CD4-positive, alpha-beta T cell treated with Interleukin-15 for 4 hours (primary cell): ENCODE results near the gene RAI14.
"Not testable (repeated sequence)": the region's sequence is repeated elsewhere in the genome, so short reads cannot be mapped to it uniquely, and the experiment has no call there.

Experiments used
- DNase-seq: peaks from one replicate; pipeline ENCODE4 v3.0.0-alpha.2; 2020; ENCODE audit warnings: low spot score

Gene RAI14

GRCh38 chr5:34770486-34770885 is 114.4 kb downstream of the RAI14 start:
- no peak for DNase-seq

GRCh38 chr5:34771076-34771475 is 114.9 kb downstream of the RAI14 start:
- no peak for DNase-seq

- DNase-seq: no peak
These were observed 116.4 kb downstream of the RAI14 start for GRCh38 chr5:34772267-34773098.

- DNase-seq: no peak
These were observed 118.0 kb downstream of the RAI14 start for GRCh38 chr5:34774139-34774538.

DNA sequence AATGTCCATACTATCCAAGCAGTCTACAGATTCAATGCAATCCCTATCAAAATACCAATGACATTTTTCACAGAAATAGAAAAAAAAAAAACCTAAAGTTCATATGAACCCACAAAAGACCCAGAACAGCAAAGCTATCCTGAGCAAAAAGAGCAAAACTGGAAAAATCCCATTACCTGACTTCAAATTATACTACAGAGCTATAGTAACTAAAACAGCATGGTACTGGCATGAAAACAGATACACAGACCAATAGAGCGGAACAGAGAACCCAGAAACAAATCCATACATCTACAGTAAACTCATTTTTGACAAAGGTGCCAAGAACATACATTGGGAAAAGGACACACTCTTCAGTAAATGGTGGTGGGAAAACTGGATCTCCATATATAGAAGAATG is 118.5 kb downstream of the RAI14 start:
- not testable (repeated sequence) for DNase-seq

- DNase-seq: no peak
These were observed 119.8 kb downstream of the RAI14 start for GRCh38 chr5:34775886-34776285.

GRCh38 chr5:34778091-34778850 is 122.1 kb downstream of the RAI14 start:
- DNase-seq: no peak

- not testable (repeated sequence) for DNase-seq
These were observed 127.8 kb downstream of the RAI14 start for GRCh38 chr5:34783892-34784291.

DNA sequence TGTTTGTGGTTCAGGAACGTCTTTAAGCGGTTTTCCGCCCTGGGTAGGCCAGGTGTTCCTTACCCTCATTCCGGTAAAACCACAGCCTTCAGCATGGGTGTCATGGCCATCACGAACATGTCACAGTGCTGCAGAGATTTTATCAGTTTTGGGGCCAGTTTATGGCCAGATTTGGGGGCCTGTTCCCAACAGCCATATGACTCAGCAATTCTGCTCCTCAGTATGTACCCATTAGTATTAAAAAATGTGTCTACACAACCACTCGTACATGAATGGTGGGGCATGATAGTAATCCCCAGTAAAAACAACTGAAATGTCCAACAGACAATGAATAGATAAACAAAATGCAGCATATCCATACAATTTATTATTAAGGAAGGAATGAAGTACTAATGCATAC is 130.9 kb downstream of the RAI14 start:
- no peak for DNase-seq

DNA sequence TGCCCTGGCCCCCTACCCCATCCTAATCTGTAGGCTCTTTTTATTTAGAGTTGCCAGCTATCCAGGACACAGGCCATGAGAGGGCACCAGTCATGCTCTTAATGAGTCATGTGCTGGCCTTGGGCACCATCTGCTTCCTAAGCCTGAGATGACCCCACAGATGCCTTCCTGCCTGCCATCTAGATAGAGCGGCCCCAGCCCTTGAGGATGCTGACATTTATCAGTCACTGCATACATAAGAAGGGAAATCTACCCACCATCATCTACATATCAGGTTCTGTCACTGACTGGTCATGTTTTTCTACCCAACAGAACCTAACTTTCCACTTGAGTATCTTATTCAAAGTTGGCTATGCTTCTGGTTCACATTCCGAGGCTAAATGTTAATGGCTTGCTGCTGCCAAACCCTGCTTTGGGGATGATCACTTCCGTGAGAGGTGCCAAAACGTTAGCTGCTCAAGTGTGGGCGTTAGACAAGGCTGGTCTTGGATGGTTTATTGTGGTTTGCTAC is 132.9 kb downstream of the RAI14 start:
- no peak for DNase-seq

DNA sequence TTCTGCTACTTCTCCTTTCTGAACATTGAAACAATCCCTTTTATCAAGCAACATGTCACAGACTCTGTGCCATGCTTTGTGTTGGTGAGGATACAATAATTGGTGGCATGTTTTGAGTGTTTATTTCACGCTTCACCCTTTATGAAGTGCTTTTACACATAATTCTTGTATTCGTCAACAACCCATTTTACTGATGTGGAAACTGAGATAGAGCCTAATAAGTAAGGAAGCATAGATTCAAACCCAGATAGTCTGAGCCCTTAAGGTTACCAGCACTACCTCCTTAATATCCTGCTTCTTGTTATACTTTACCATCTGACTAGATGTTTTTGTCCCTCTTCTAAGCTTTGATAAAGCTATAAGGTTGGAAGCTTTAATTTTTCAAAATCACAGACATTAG is 133.5 kb downstream of the RAI14 start:
- DNase-seq: no peak

DNA sequence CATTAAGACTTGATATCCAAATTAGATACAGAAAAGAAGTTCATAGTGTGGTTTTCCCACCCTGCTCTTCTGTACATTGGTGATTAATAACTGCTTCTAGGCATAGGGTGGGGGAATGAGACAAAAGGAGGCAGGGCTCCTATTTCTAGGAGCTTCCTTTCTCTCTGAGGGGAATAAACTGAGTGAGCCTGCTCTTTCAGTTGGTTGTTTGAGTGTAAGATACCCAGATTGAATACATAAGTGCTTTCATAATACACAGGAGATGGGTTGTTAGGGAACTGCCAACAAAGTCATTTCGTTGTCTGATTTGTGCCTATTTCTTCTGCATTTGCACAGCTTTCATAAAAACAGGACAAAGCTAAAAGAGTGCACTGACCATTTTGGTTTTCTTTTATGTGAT is 133.9 kb downstream of the RAI14 start:
- DNase-seq: no peak

GRCh38 chr5:34791761-34792244 is 135.7 kb downstream of the RAI14 start:
- DNase-seq: no peak

- no peak for DNase-seq
These were observed 146.9 kb downstream of the RAI14 start for GRCh38 chr5:34802834-34803563.

DNA sequence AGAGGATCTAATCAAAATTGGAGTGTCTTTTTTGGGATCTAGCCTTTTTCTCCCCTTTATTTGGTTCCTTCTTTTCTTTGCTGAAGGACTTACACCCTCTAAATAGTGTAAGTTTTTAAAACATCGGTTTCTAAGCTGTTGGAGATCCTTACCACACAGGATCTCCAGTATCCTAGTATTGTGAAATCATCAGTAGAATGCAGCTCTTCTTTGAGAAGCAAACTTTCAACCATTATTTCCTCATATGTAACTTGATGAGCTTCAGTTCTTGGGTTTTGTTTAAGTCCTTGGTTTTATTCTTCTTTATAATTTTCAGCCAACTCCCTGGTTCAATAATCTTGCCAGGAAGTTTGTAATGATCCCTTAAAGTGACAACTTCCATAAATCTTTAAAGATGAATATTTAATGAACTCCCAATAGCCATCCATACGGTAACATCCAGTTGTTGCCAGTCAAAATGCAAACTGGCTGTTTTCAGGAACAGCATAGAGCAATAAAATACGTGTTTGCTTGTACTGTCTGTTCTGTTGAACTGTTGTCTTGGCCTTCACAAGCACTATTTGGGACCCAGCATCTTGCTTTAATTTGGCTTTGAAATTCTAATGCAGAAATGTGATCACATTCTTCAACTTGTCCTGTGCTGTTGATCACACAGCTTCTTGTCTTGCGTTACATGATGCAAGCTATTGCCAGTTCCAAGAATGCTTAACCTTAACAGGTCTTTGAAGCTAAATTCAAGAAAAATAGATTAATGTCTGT is 148.0 kb downstream of the RAI14 start:
- DNase-seq: no peak

- no peak for DNase-seq
These were observed 148.8 kb downstream of the RAI14 start for GRCh38 chr5:34804913-34805312.

DNA sequence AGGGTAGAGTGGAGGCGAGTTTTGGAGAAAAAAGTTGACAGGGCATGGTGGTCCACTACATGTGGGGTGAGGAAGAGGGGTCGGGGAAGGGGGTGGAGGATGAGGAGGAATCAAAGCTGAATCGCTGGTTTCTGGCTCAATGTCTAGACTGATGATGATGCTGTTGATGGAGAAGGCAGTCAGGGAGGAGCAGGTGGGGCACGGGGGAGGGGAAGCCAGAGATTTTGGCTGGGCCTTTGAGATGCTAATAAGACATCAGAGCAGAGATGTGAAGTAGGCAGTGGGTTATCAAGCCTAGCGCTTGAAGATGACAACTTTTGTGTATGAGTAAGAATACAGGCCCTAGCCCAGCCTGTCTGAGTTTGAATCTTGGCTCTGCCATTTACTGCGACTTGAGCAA is 150.4 kb downstream of the RAI14 start:
- DNase-seq: no peak

DNA sequence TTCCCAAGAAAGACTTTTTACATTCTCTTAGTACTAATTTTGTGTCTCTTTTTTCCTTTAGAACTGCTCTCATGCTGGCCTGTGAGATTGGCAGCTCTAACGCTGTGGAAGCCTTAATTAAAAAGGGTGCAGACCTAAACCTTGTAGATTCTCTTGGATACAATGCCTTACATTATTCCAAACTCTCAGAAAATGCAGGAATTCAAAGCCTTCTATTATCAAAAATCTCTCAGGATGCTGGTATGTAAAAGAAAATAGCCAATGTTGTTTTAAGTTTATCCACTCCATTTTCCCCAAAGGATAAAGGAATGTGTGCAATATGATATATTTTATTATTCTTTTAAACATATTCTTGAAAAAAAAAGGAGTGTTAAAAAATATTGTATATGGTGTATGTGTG is 155.6 kb downstream of the RAI14 start:
- no peak for DNase-seq

- DNase-seq: no peak
These were observed 157.4 kb downstream of the RAI14 start for GRCh38 chr5:34813509-34813908.

GRCh38 chr5:34817558-34818351 is 161.6 kb downstream of the RAI14 start:
- DNase-seq: no peak

DNA sequence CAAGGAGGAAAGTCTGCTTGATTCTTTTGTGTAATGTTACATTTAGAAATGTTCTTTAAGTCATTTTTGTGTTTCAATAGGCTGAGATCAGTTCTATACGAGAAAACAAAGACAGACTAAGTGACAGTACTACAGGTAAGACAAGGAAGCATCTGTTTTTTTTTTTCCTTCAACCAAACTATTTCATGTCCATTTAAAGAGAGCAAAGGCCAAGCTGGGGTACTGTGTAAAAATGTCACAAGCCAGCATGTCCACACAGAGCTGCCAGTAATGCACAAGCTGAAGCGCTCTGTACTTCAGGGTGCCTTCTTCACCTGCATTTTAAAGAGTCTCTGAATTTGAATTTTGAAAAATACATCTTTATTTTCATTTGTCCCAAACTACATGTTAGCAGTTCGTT is 162.6 kb downstream of the RAI14 start:
- DNase-seq: no peak
